Measurements from ENCODE around the gene PLA2G7. TPM values are rescaled to one million over a fixed set of nuclear protein-coding genes. Genes with fewer than 3 reads are reported as not detected.

Gene PLA2G7
- total and polyA plus RNA-seq, 2 donors (not counting 1 experiment from before 2014, with no cell fraction given), result 0.04 to 1.1 TPM

DNA sequence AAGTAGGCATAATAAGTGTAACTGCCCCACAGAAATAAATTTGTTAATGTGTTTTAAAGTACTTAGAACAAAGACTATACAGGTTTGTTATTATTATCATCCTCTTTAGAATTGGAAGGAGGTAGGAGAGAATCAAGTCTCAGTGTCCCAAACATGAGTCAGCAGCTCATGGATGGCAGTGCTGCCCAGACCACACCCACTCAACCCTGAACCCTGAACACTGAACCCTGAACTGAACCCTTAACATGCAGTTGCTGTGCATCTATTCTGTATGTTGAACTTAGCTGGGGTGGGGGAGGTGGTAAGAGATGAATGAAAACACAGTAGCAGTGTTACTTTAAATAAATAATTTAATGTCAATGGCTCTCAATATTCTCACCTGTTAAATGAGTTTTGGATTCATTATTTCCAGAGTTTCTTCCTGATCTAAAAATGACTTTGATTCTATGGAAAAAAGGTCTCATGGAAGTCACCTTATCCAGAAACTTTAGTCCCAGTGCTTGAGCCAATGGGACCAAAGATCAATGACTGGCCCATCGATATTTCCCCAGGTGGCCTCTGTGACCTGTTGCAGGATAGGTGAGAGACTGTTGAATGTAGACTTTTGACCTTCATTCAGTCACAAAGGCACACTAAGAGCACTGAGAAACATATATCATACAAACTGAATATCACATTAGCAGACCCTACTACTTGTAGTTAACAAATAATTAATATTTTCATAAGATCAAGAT is 8.4 kb upstream of the PLA2G7 start:
- Histone ChIP-seq H3K36me3 (replicated peaks in 1 of 2; ENCODE audit: control extremely low read depth in 1 of 2, control insufficient read depth in 1 of 2, extremely low read depth in 1 of 2, insufficient read depth in 2 of 2, low read length in 1 of 2) (no peaks in the 10 kb centered on the region), H4K20me1 (ENCODE audit: control insufficient read depth, insufficient read depth, low read length, poor library complexity, severe bottlenecking) (no peaks in the 10 kb centered on the region), H3K9me3 (ENCODE audit: control extremely low read depth in 1 of 3, control insufficient read depth in 2 of 3, insufficient read depth in 1 of 3, low read length in 2 of 3) (no peaks in the 10 kb centered on the region), H3K4me3 (ENCODE audit: control extremely low read depth in 1 of 5, extremely low read depth in 1 of 5, insufficient read depth in 1 of 5, low read depth in 2 of 5, low read length in 4 of 5) (no peak overlapping the region), H3K9ac (ENCODE audit: low read length) (no peak overlapping the region), H3K79me2 (ENCODE audit: control insufficient read depth, insufficient read depth, low read length) (no peaks in the 10 kb centered on the region), H3K4me1 (ENCODE audit: control insufficient read depth in 2 of 2, insufficient read depth in 2 of 2, low read length in 2 of 2) (no peaks in the 10 kb centered on the region), H3K4me2 (replicated peaks; ENCODE audit: low read depth, low read length, poor library complexity, severe bottlenecking) (no peak overlapping the region), H2AFZ (ENCODE audit: insufficient read depth, low read depth, low read length, poor library complexity, severe bottlenecking) (no peak overlapping the region), H3K27me3 (replicated peaks in 1 of 4; ENCODE audit: control extremely low read depth in 1 of 4, control insufficient read depth in 3 of 4, insufficient read depth in 4 of 4, low read length in 3 of 4) (no peaks in the 10 kb centered on the region), H3K27ac (ENCODE audit: low read length in 2 of 2) (no peak overlapping the region)
- H3K4me3 Mint-ChIP-seq, result no peak overlapping the region
- no peak overlapping the region for H3K27ac Mint-ChIP-seq
- no peak for TF ChIP-seq EZH2 (IDR thresholded peaks at IDR 0.05; ENCODE audit: borderline replicate concordance, insufficient read depth, low read depth, low read length, poor library complexity, severe bottlenecking)
- TF ChIP-seq, protein P1, sequence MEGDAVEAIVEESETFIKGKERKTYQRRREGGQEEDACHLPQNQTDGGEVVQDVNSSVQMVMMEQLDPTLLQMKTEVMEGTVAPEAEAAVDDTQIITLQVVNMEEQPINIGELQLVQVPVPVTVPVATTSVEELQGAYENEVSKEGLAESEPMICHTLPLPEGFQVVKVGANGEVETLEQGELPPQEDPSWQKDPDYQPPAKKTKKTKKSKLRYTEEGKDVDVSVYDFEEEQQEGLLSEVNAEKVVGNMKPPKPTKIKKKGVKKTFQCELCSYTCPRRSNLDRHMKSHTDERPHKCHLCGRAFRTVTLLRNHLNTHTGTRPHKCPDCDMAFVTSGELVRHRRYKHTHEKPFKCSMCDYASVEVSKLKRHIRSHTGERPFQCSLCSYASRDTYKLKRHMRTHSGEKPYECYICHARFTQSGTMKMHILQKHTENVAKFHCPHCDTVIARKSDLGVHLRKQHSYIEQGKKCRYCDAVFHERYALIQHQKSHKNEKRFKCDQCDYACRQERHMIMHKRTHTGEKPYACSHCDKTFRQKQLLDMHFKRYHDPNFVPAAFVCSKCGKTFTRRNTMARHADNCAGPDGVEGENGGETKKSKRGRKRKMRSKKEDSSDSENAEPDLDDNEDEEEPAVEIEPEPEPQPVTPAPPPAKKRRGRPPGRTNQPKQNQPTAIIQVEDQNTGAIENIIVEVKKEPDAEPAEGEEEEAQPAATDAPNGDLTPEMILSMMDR (IDR thresholded peaks at IDR 0.05), result no peak
- no peak for DNase-seq
- ChIA-PET POLR2A (no interaction called here), CTCF (no interaction called here)
- WGBS (ENCODE audit: insufficient coverage), result 100% methylated on average over 1 of the region's 1 CpG
- H3K27me3 Mint-ChIP-seq, result peaks cover 16% of the 10 kb centered on the region
- H3K4me1 Mint-ChIP-seq, result no peaks in the 10 kb centered on the region
- ATAC-seq (ENCODE audit: low read depth), result no peak
- no peaks in the 10 kb centered on the region for H3K9me3 Mint-ChIP-seq (ENCODE audit: insufficient read depth)
- intact Hi-C loops (cut with micrococcal nuclease), result no loop called here

DNA sequence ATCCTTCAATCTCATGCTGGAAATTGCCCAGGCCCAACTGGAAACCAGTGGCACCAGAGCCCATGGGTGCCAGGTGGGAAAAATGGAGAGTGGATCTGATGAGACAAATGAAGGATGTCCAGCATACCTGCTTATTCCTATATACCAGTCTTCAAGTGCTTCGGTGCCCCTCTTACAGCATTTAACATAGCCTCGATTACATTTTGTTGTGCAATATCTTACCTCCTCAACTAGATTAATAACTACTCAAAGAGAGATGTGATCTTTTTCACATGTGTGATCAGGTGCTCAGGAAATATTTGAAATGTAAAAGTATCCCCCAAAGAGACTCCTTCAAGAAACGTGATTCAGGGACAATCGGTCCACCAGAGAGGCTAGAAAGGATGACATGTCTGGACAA is 6.7 kb upstream of the PLA2G7 start:
- Histone ChIP-seq H3K27me3 (replicated peaks in 1 of 4; ENCODE audit: control extremely low read depth in 1 of 4, control insufficient read depth in 3 of 4, insufficient read depth in 4 of 4, low read length in 3 of 4) (no peaks in the 10 kb centered on the region), H3K9ac (ENCODE audit: low read length) (no peak overlapping the region), H3K27ac (ENCODE audit: low read length in 2 of 2) (no peak overlapping the region), H2AFZ (ENCODE audit: insufficient read depth, low read depth, low read length, poor library complexity, severe bottlenecking) (no peak overlapping the region), H4K20me1 (ENCODE audit: control insufficient read depth, insufficient read depth, low read length, poor library complexity, severe bottlenecking) (no peaks in the 10 kb centered on the region), H3K79me2 (ENCODE audit: control insufficient read depth, insufficient read depth, low read length) (no peaks in the 10 kb centered on the region), H3K4me2 (replicated peaks; ENCODE audit: low read depth, low read length, poor library complexity, severe bottlenecking) (no peak overlapping the region), H3K9me3 (ENCODE audit: control extremely low read depth in 1 of 3, control insufficient read depth in 2 of 3, insufficient read depth in 1 of 3, low read length in 2 of 3) (no peaks in the 10 kb centered on the region), H3K4me3 (ENCODE audit: control extremely low read depth in 1 of 5, extremely low read depth in 1 of 5, insufficient read depth in 1 of 5, low read depth in 2 of 5, low read length in 4 of 5) (no peak overlapping the region), H3K36me3 (replicated peaks in 1 of 2; ENCODE audit: control extremely low read depth in 1 of 2, control insufficient read depth in 1 of 2, extremely low read depth in 1 of 2, insufficient read depth in 2 of 2, low read length in 1 of 2) (no peaks in the 10 kb centered on the region), H3K4me1 (ENCODE audit: control insufficient read depth in 2 of 2, insufficient read depth in 2 of 2, low read length in 2 of 2) (no peaks in the 10 kb centered on the region)
- Mint-ChIP-seq H3K9me3 (ENCODE audit: insufficient read depth) (no peaks in the 10 kb centered on the region), H3K4me1 (no peaks in the 10 kb centered on the region), H3K27me3 (peaks cover 31% of the 10 kb centered on the region), H3K27ac (no peak overlapping the region), H3K4me3 (no peak overlapping the region)
- intact Hi-C loops (cut with micrococcal nuclease), result no loop called here
- POLR2A ChIA-PET, result no interaction called here
- DNase-seq (no peak), ATAC-seq (ENCODE audit: low read depth) (no peak)
- WGBS (ENCODE audit: insufficient coverage), result 94% methylated on average over 2 of the region's 4 CpGs
- CTCF ChIA-PET, result no interaction called here
- TF ChIP-seq, protein P1 (IDR thresholded peaks at IDR 0.05), result no peak
- no peak for TF ChIP-seq EZH2 (IDR thresholded peaks at IDR 0.05; ENCODE audit: borderline replicate concordance, insufficient read depth, low read depth, low read length, poor library complexity, severe bottlenecking)

Measured in B cell (primary cell).